AG09319 (cell line): ENCODE measurements around the gene RGS18.
"Not testable (repeated sequence)": the region's sequence is repeated elsewhere in the genome, so short reads cannot be mapped to it uniquely, and the experiment has no call there.

Experiments used
- DNase-seq: peaks from one replicate; pipeline ENCODE4 v3.0.0-alpha.2; 2010; ENCODE audit warnings: low read depth; ENCODE audit errors: extremely low read depth
- CTCF ChIP-seq: IDR thresholded peaks from 2 replicates; pipeline ENCODE4 v1.5.1; 2011; ENCODE audit warnings: low read depth, mild to moderate bottlenecking, inconsistent platforms, low read length, moderate library complexity

Gene RGS18

GRCh38 chr1:192162376-192162775, 4.1 kb downstream of the RGS18 start:
- TF ChIP-seq CTCF, result no peak
- DNase-seq, result no peak

- DNase-seq, result not testable (repeated sequence)
Measured at GRCh38 chr1:192165002-192165401, 6.7 kb downstream of the RGS18 start.

GRCh38 chr1:192167011-192167410, 8.7 kb downstream of the RGS18 start:
- no peak for TF ChIP-seq CTCF
- DNase-seq, result no peak

- DNase-seq, result no peak
- no peak for TF ChIP-seq CTCF
Measured at GRCh38 chr1:192167911-192168700, 9.8 kb downstream of the RGS18 start.

- DNase-seq, result no peak
- TF ChIP-seq CTCF, result no peak
Measured at GRCh38 chr1:192168964-192169363, 10.7 kb downstream of the RGS18 start.

- no peak for TF ChIP-seq CTCF
- DNase-seq, result no peak
Measured at GRCh38 chr1:192170196-192170984, 12.1 kb downstream of the RGS18 start.

GRCh38 chr1:192171123-192171522, 12.9 kb downstream of the RGS18 start:
- no peak for TF ChIP-seq CTCF
- no peak for DNase-seq
